Activated CD4-positive, alpha-beta T cell treated with anti-CD3 and anti-CD28 coated beads, Interleukin-2, amount 10 ng/mL, durations not matched to agents 24 days and 14 days (primary cell): Measurements from ENCODE around the gene CDK8. TPM values are rescaled to one million over a fixed set of nuclear protein-coding genes. Genes with fewer than 3 reads are reported as not detected.

Experiments used
- DNase-seq: peaks from one replicate; pipeline ENCODE4 v3.0.0; 2022
- H3K27ac Mint-ChIP-seq: one replicate; pipeline ENCODE4 v1.8.0; 2022; ENCODE audit warnings: mild to moderate bottlenecking, mixed read lengths
- H3K27me3 Mint-ChIP-seq: one replicate; pipeline ENCODE4 v1.8.0; 2022; ENCODE audit warnings: mixed read lengths
- H3K36me3 Mint-ChIP-seq: one replicate; pipeline ENCODE4 v1.8.0; 2022; ENCODE audit warnings: low read depth, mild to moderate bottlenecking, mixed read lengths
- H3K4me1 Mint-ChIP-seq: one replicate; pipeline ENCODE4 v1.8.0; 2021; ENCODE audit warnings: mixed read lengths
- H3K4me3 Mint-ChIP-seq: one replicate; pipeline ENCODE4 v1.8.0; 2022; ENCODE audit warnings: mild to moderate bottlenecking, moderate library complexity, mixed read lengths
- H3K9me3 Mint-ChIP-seq: one replicate; pipeline ENCODE4 v1.8.0; 2021; ENCODE audit warnings: mixed read lengths
- intact Hi-C: fragments of 100-400 bp; cut with micrococcal nuclease; formaldehyde crosslinking; loops from one replicate; pipeline ENCODE4 v1.15.1; 2023
- total RNA-seq: library from RNA; stranded (reverse); gene quantifications from 2 replicates; pipeline ENCODE4 v1.2.3, GENCODE V29; 2022

Gene CDK8
- total RNA-seq: 18.6 and 20.0 TPM in 2 replicates

- Mint-ChIP-seq H3K4me1 (peaks cover 23% of the 10 kb centered on the region), H3K9me3 (no peaks in the 10 kb centered on the region), H3K4me3 (peak within 1 kb of the TSS; percentile 85), H3K36me3 (peaks cover 3% of the 10 kb centered on the region), H3K27ac (peak within 1 kb of the TSS; percentile 83), H3K27me3 (no peaks in the 10 kb centered on the region)
- intact Hi-C loops: loop anchor here (1.0 kb wide), 2 partner anchors 33 to 68 kb away; no protein-coding TSS in a partner anchor
- peak; percentile 96 for DNase-seq
Observed at GRCh38 chr13:26253787-26254582, at the start of gene CDK8. TSS of gene CDK8 (plus strand) at chr13:26254129. CDS start at chr13:26254642, 513 bp downstream.

GRCh38 chr13:26208287-26208686 is 45.6 kb upstream of the CDK8 start:
- Mint-ChIP-seq H3K9me3 (no peaks in the 10 kb centered on the region), H3K4me1 (peaks cover 4% of the 10 kb centered on the region), H3K4me3 (no peak overlapping the region), H3K27me3 (no peaks in the 10 kb centered on the region), H3K36me3 (peaks cover 36% of the 10 kb centered on the region), H3K27ac (no peak overlapping the region)
- intact Hi-C loops: no loop called here
- no peak for DNase-seq

- no peak for DNase-seq
- H3K9me3 Mint-ChIP-seq: no peaks in the 10 kb centered on the region
- intact Hi-C loops: no loop called here
- H3K27ac Mint-ChIP-seq: no peak overlapping the region
- H3K4me3 Mint-ChIP-seq: no peak overlapping the region
- no peaks in the 10 kb centered on the region for H3K27me3 Mint-ChIP-seq
- peaks cover 60% of the 10 kb centered on the region for H3K36me3 Mint-ChIP-seq
- H3K4me1 Mint-ChIP-seq: peaks cover 15% of the 10 kb centered on the region
Observed at GRCh38 chr13:26213345-26213744, 40.6 kb upstream of the CDK8 start.

GRCh38 chr13:26213982-26214381 is 39.9 kb upstream of the CDK8 start:
- H3K9me3 Mint-ChIP-seq: no peaks in the 10 kb centered on the region
- no peak overlapping the region for H3K4me3 Mint-ChIP-seq
- no peak overlapping the region for H3K27ac Mint-ChIP-seq
- H3K36me3 Mint-ChIP-seq: peaks cover 55% of the 10 kb centered on the region
- DNase-seq: no peak
- intact Hi-C loops: no loop called here
- H3K27me3 Mint-ChIP-seq: no peaks in the 10 kb centered on the region
- H3K4me1 Mint-ChIP-seq: peaks cover 16% of the 10 kb centered on the region

- H3K27me3 Mint-ChIP-seq: no peaks in the 10 kb centered on the region
- H3K36me3 Mint-ChIP-seq: peaks cover 52% of the 10 kb centered on the region
- no peaks in the 10 kb centered on the region for H3K9me3 Mint-ChIP-seq
Observed at GRCh38 chr13:26216042-26216441, 37.9 kb upstream of the CDK8 start.

GRCh38 chr13:26219726-26220125 is 34.2 kb upstream of the CDK8 start:
- Mint-ChIP-seq H3K4me1 (peaks cover 34% of the 10 kb centered on the region), H3K27me3 (no peaks in the 10 kb centered on the region), H3K9me3 (no peaks in the 10 kb centered on the region), H3K27ac (no peak overlapping the region), H3K36me3 (peaks cover 34% of the 10 kb centered on the region), H3K4me3 (peak overlapping the region; percentile 97)
- intact Hi-C loops: loop anchor here (5.0 kb wide), 1 partner anchor 917 kb away; the partner anchor contains the start of gene NUP58
- DNase-seq: no peak

More at GRCh38 chr13:26216042-26216441, 37.9 kb upstream of the CDK8 start:
- H3K4me1 Mint-ChIP-seq: peaks cover 30% of the 10 kb centered on the region
- DNase-seq: no peak
- no peak overlapping the region for H3K4me3 Mint-ChIP-seq
- intact Hi-C loops: no loop called here
- no peak overlapping the region for H3K27ac Mint-ChIP-seq

- H3K36me3 Mint-ChIP-seq: peaks cover 27% of the 10 kb centered on the region
Observed at GRCh38 chr13:26220575-26220974, 33.4 kb upstream of the CDK8 start.

GRCh38 chr13:26221399-26221720 is 32.6 kb upstream of the CDK8 start:
- Mint-ChIP-seq H3K36me3 (peaks cover 27% of the 10 kb centered on the region), H3K4me3 (peak overlapping the region; percentile 97), H3K4me1 (peaks cover 34% of the 10 kb centered on the region), H3K9me3 (no peaks in the 10 kb centered on the region), H3K27me3 (peaks cover 2% of the 10 kb centered on the region), H3K27ac (peak overlapping the region; percentile 99)
- no peak for DNase-seq
- intact Hi-C loops: loop anchor here (1.0 to 5.0 kb wide), 3 partner anchors 32 to 919 kb away; partner anchors contain the start of gene NUP58

More at GRCh38 chr13:26220575-26220974, 33.4 kb upstream of the CDK8 start:
- DNase-seq: no peak
- intact Hi-C loops: loop anchor here (5.0 kb wide), 1 partner anchor 918 kb away; the partner anchor contains the start of gene NUP58
- peaks cover 2% of the 10 kb centered on the region for H3K27me3 Mint-ChIP-seq
- H3K4me3 Mint-ChIP-seq: peak overlapping the region; percentile 97
- H3K27ac Mint-ChIP-seq: no peak overlapping the region
- peaks cover 34% of the 10 kb centered on the region for H3K4me1 Mint-ChIP-seq
- H3K9me3 Mint-ChIP-seq: no peaks in the 10 kb centered on the region

- DNase-seq: peak; percentile 95
- Mint-ChIP-seq H3K36me3 (peaks cover 26% of the 10 kb centered on the region), H3K9me3 (no peaks in the 10 kb centered on the region), H3K4me1 (peaks cover 33% of the 10 kb centered on the region), H3K27ac (peak within 1 kb of the TSS; percentile 99), H3K4me3 (peak within 1 kb of the TSS; percentile 97), H3K27me3 (peaks cover 2% of the 10 kb centered on the region)
- intact Hi-C loops: loop anchor here (1.0 to 5.0 kb wide), 3 partner anchors 31 to 920 kb away; partner anchors contain the start of gene NUP58
Observed at GRCh38 chr13:26221721-26222519, 32.0 kb upstream of the CDK8 start, which contains the start of gene RNF6. TSS of gene RNF6 (minus strand) at chr13:26222314. CDS start at chr13:26219649, 2,665 bp downstream.

- DNase-seq: no peak
- peak overlapping the region; percentile 97 for H3K4me3 Mint-ChIP-seq
- H3K27ac Mint-ChIP-seq: peak overlapping the region; percentile 99
- no peaks in the 10 kb centered on the region for H3K9me3 Mint-ChIP-seq
- peaks cover 33% of the 10 kb centered on the region for H3K4me1 Mint-ChIP-seq
- peaks cover 20% of the 10 kb centered on the region for H3K36me3 Mint-ChIP-seq
- H3K27me3 Mint-ChIP-seq: peaks cover 2% of the 10 kb centered on the region
- intact Hi-C loops: loop anchor here (5.0 kb wide), 1 partner anchor 920 kb away; the partner anchor contains the start of gene NUP58
Observed at GRCh38 chr13:26222520-26223046, 31.3 kb upstream of the CDK8 start.

GRCh38 chr13:26225896-26226617 is 27.9 kb upstream of the CDK8 start:
- peak; percentile 44 for DNase-seq
- intact Hi-C loops: no loop called here
- H3K4me3 Mint-ChIP-seq: no peak overlapping the region

GRCh38 chr13:26227166-26227971 is 26.6 kb upstream of the CDK8 start:
- intact Hi-C loops: no loop called here
- Mint-ChIP-seq H3K4me1 (peaks cover 9% of the 10 kb centered on the region), H3K9me3 (no peaks in the 10 kb centered on the region), H3K4me3 (no peak overlapping the region), H3K36me3 (no peaks in the 10 kb centered on the region), H3K27ac (no peak overlapping the region), H3K27me3 (peaks cover 2% of the 10 kb centered on the region)
- peak; percentile 50 for DNase-seq

More at GRCh38 chr13:26225896-26226617, 27.9 kb upstream of the CDK8 start:
- Mint-ChIP-seq H3K36me3 (peaks cover 5% of the 10 kb centered on the region), H3K4me1 (peaks cover 15% of the 10 kb centered on the region), H3K27ac (no peak overlapping the region), H3K27me3 (peaks cover 2% of the 10 kb centered on the region), H3K9me3 (no peaks in the 10 kb centered on the region)
